Measurements from ENCODE around the gene HEPN1. TPM values are rescaled to one million over a fixed set of nuclear protein-coding genes. Genes with fewer than 3 reads are reported as not detected.
A peak's percentile ranks its signal among the peaks of the same experiment; 100 is the strongest.

HEPN1 gene
- total RNA-seq, 1 experiment from 2014 or later = not detected

- Histone ChIP-seq H3K4me3 (peak within 1 kb of the TSS; percentile 81), H3F3A (ENCODE audit: insufficient read depth, low read depth) (no peaks in the 10 kb centered on the region; the same call in 1 of the 2 replicates), H3K9me2 (ENCODE audit: insufficient read depth) (no peaks in the 10 kb centered on the region), H3K27ac (peak within 1 kb of the TSS; percentile 64), H3K79me2 (ENCODE audit: low read depth) (no peaks in the 10 kb centered on the region), H3K27me3 (ENCODE audit: insufficient read depth, low read depth) (no peaks in the 10 kb centered on the region), H3K4me1 (replicated peaks; ENCODE audit: insufficient read depth) (peaks cover 16% of the 10 kb centered on the region), H3K4me2 (peak within 1 kb of the TSS; percentile 89), H4K20me1 (ENCODE audit: insufficient read depth) (no peaks in the 10 kb centered on the region), H3K36me3 (ENCODE audit: low read depth) (no peaks in the 10 kb centered on the region), H3K9me3 (ENCODE audit: insufficient read depth, low read depth) (peaks cover 4% of the 10 kb centered on the region; the same call in 1 of the 2 replicates), H2AFZ (peak within 1 kb of the TSS; percentile 100)
- peak; percentile 92 to 93 for DNase-seq
- intact Hi-C loops (cut with micrococcal nuclease; ENCODE audit: unreplicated experiment) = loop anchor here (1.0 to 5.0 kb wide), 3 partner anchors 77 to 282 kb away; partner anchors contain the start of genes SIAE, SPA17 and TMEM218
- ChIA-PET CTCF (interaction anchor here (0.6 to 1.5 kb wide), 5 partner anchors 33 to 523 kb away, joined by 3 to 8 read pairs (median 5); no protein-coding TSS in a partner anchor), POLR2A (ENCODE audit: unreplicated experiment) (interaction anchor here (0.5 to 0.9 kb wide), 5 partner anchors 13 to 933 kb away, joined by 3 to 13 read pairs (median 5); no protein-coding TSS in a partner anchor)
- TF ChIP-seq EZH2 (IDR thresholded peaks at IDR 0.05; ENCODE audit: low read depth) (no peak), CTCF (conservative IDR thresholded peaks at IDR 0.05) (no peak)
- BruUV-seq (replicated peaks) = TSS peak; percentile 97
These were observed 34.9 kb downstream of the HEPN1 start, which contains the start of gene CCDC15 for GRCh38 chr11:124953753-124954589. CCDC15 (plus strand) TSS chr11:124954202; CDS start chr11:124954733, 531 bp downstream.

- intact Hi-C loops (cut with micrococcal nuclease; ENCODE audit: unreplicated experiment) = loop anchor here (1.0 to 5.0 kb wide), 3 partner anchors 77 to 282 kb away; partner anchors contain the start of genes SIAE, SPA17 and TMEM218
- TSS peak; percentile 87 for BruUV-seq (replicated peaks)
These were observed 35.5 kb downstream of the HEPN1 start for GRCh38 chr11:124954590-124954955.

More at GRCh38 chr11:124954590-124954955, 35.5 kb downstream of the HEPN1 start:
- Histone ChIP-seq H3K9me2 (ENCODE audit: insufficient read depth) (no peaks in the 10 kb centered on the region), H3K79me2 (ENCODE audit: low read depth) (no peaks in the 10 kb centered on the region), H3K27ac (no peak overlapping the region), H4K20me1 (ENCODE audit: insufficient read depth) (no peaks in the 10 kb centered on the region), H3K9me3 (ENCODE audit: insufficient read depth, low read depth) (peaks cover 4% of the 10 kb centered on the region; the same call in 1 of the 2 replicates), H3K36me3 (ENCODE audit: low read depth) (no peaks in the 10 kb centered on the region), H3K4me1 (replicated peaks; ENCODE audit: insufficient read depth) (peaks cover 16% of the 10 kb centered on the region), H3K4me2 (peak overlapping the region; percentile 89), H2AFZ (peak overlapping the region; percentile 100), H3K27me3 (ENCODE audit: insufficient read depth, low read depth) (no peaks in the 10 kb centered on the region), H3F3A (ENCODE audit: insufficient read depth, low read depth) (no peaks in the 10 kb centered on the region; the same call in 1 of the 2 replicates), H3K4me3 (peak overlapping the region; percentile 81)
- ChIA-PET POLR2A (ENCODE audit: unreplicated experiment) (interaction anchor here (0.5 kb wide), 1 partner anchor 31 kb away, joined by 5 read pairs; no protein-coding TSS in a partner anchor), CTCF (interaction anchor here (0.6 kb wide), 1 partner anchor 523 kb away, joined by 8 read pairs; no protein-coding TSS in a partner anchor)
- TF ChIP-seq EZH2 (IDR thresholded peaks at IDR 0.05; ENCODE audit: low read depth) (no peak), CTCF (conservative IDR thresholded peaks at IDR 0.05) (no peak)
- DNase-seq = no peak
